IMR-90 (cell line): ENCODE data around the gene FAM234B. TPM values are rescaled to one million over a fixed set of nuclear protein-coding genes. Genes with fewer than 3 reads are reported as not detected.
"Not testable (repeated sequence)": the region's sequence is repeated elsewhere in the genome, so short reads cannot be mapped to it uniquely, and the experiment has no call there.

Experiments
- ATAC-seq: fragments of 200-7000 bp; cut with Tn5 transposase; 2 replicates; pipeline ENCODE4 v1.9.1; 2020; ENCODE audit warnings: low read depth, mild to moderate bottlenecking, moderate library complexity
- BruUV-seq: library from RNA; stranded (reverse); fragments of 400-500 nt; replicated peaks from 2 replicates; lab custom pipeline; 2021; lab: Mats Ljungman, UMichigan
- CTCF ChIA-PET: fragments of 300-600 bp; formaldehyde crosslinking; extraction: SDS; loops from one replicate; lab custom pipeline; 2021; ENCODE audit warnings: antibody characterized with exemption; lab: Yijun Ruan, JAX
- POLR2A ChIA-PET: fragments of 300-600 bp; sonication (Branson Sonifier 250); formaldehyde crosslinking; loops from one replicate; lab custom pipeline; 2022; ENCODE audit warnings: antibody characterized with exemption; ENCODE audit not compliant: unreplicated experiment; lab: Charles Lee
- DNase-seq: peaks from one replicate; pipeline ENCODE4 v3.0.0; 2013
- H2AFZ ChIP-seq: replicated peaks from 2 replicates; pipeline ENCODE3; 2013; ENCODE audit warnings: low read length, mild to moderate bottlenecking; ENCODE audit not compliant: poor library complexity
- H2AK5ac ChIP-seq: 2 replicates; pipeline ENCODE4 v1.6.1; 2013; ENCODE audit warnings: low read depth, low read length, inconsistent platforms
- H2AK9ac ChIP-seq: replicated peaks from 2 replicates; pipeline ENCODE3; 2013; ENCODE audit warnings: mild to moderate bottlenecking, low read depth, low read length, moderate library complexity; ENCODE audit not compliant: poor library complexity
- H2BK120ac ChIP-seq: 2 replicates; pipeline ENCODE4 v1.6.1; 2013; ENCODE audit warnings: low read depth, low read length, inconsistent platforms
- H2BK15ac ChIP-seq: 3 replicates; pipeline ENCODE4 v1.6.1; 2013; ENCODE audit warnings: low read depth, low read length, inconsistent platforms
- H2BK20ac ChIP-seq: 2 replicates; pipeline ENCODE4 v1.6.1; 2013; ENCODE audit warnings: low read depth, mild to moderate bottlenecking, inconsistent platforms, low read length, moderate library complexity
- H2BK5ac ChIP-seq: 2 replicates; pipeline ENCODE4 v1.6.1; 2013; ENCODE audit warnings: mild to moderate bottlenecking, low read depth, low read length, inconsistent platforms; ENCODE audit not compliant: poor library complexity, severe bottlenecking
- H3K14ac ChIP-seq: replicated peaks from 2 replicates; pipeline ENCODE4 v1.6.1; 2013; ENCODE audit warnings: low read depth, low read length, inconsistent platforms
- H3K18ac ChIP-seq: 2 replicates; pipeline ENCODE4 v1.6.1; 2013; ENCODE audit warnings: low read depth, low read length, control low read depth
- H3K23ac ChIP-seq: 2 replicates; pipeline ENCODE4 v1.6.1; 2013; ENCODE audit warnings: low read depth, low read length, inconsistent platforms
- H3K27ac ChIP-seq: 2 replicates; pipeline ENCODE4 v1.5.1; 2013; ENCODE audit warnings: mild to moderate bottlenecking, control low read depth, low read length; ENCODE audit not compliant: insufficient read depth
- H3K27me3 ChIP-seq: 2 replicates; pipeline ENCODE4 v1.6.1; 2013; ENCODE audit warnings: low read length; ENCODE audit not compliant: control insufficient read depth, insufficient read depth
- H3K36me3 ChIP-seq: 2 replicates; pipeline ENCODE4 v1.6.1; 2013; ENCODE audit warnings: low read length, mixed read lengths; ENCODE audit not compliant: control insufficient read depth, insufficient read depth
- H3K4ac ChIP-seq: 2 replicates; pipeline ENCODE4 v1.6.1; 2013; ENCODE audit warnings: low read depth, low read length, inconsistent platforms
- H3K4me1 ChIP-seq: 2 replicates; pipeline ENCODE4 v1.6.1; 2013; ENCODE audit warnings: low read length, mixed read lengths; ENCODE audit not compliant: control insufficient read depth, insufficient read depth
- H3K4me2 ChIP-seq: 2 replicates; pipeline ENCODE4 v1.6.1; 2013; ENCODE audit warnings: low read depth, mild to moderate bottlenecking, control low read depth, low read length, moderate library complexity
- H3K4me3 ChIP-seq: 2 replicates; pipeline ENCODE4 v1.5.1; 2013; ENCODE audit warnings: low read depth, mild to moderate bottlenecking, control low read depth, low read length, moderate library complexity; ENCODE audit not compliant: insufficient read depth
- H3K56ac ChIP-seq: 2 replicates; pipeline ENCODE4 v1.6.1; 2013; ENCODE audit warnings: low read length, inconsistent platforms; ENCODE audit not compliant: insufficient read depth; ENCODE audit errors: extremely low read depth
- H3K79me1 ChIP-seq, 2 experiments: 2 replicates each; pipeline ENCODE4 v1.6.1; 2013; ENCODE audit warnings: low read length in 2 of 2, inconsistent platforms in 1 of 2, low read depth in 1 of 2
- H3K9ac ChIP-seq: 2 replicates; pipeline ENCODE4 v1.6.1; 2013; ENCODE audit warnings: low read depth, low read length, control low read depth
- H3K9me1 ChIP-seq: 2 replicates; pipeline ENCODE4 v1.6.1; 2013; ENCODE audit warnings: low read length, inconsistent platforms; ENCODE audit not compliant: insufficient read depth
- H3K9me3 ChIP-seq: 2 replicates; pipeline ENCODE4 v1.6.1; 2013; ENCODE audit warnings: low read length; ENCODE audit not compliant: control insufficient read depth, insufficient read depth
- H4K20me1 ChIP-seq: 2 replicates; pipeline ENCODE4 v1.6.1; 2013; ENCODE audit warnings: low read length, inconsistent platforms; ENCODE audit not compliant: insufficient read depth
- H4K5ac ChIP-seq: 2 replicates; pipeline ENCODE4 v1.6.1; 2013; ENCODE audit warnings: mild to moderate bottlenecking, low read depth, low read length, control low read depth
- H4K8ac ChIP-seq, 2 experiments: 2 replicates each; pipeline ENCODE4 v1.6.1; 2013; ENCODE audit warnings: low read depth in 2 of 2, low read length in 2 of 2, control low read depth in 1 of 2, inconsistent platforms in 1 of 2
- H4K91ac ChIP-seq: 2 replicates; pipeline ENCODE4 v1.6.1; 2013; ENCODE audit warnings: low read depth, low read length, inconsistent platforms; ENCODE audit not compliant: insufficient read depth
- WGBS, 2 experiments: methylation state at CpG; one replicate each; pipeline versions ENCODE4 v1.1.5 to v1.1.7; 2013; ENCODE audit warnings: missing lambda C conversion rate in 2 of 2; ENCODE audit not compliant: insufficient read length in 1 of 2; ENCODE audit errors: extremely low coverage in 2 of 2; 5-methylcytosine and 5-hydroxymethylcytosine counted together
- dilution Hi-C: fragments of 300-500 bp; cut with HindIII; formaldehyde crosslinking; loops from one replicate; pipeline ENCODE4 v1.14.3; 2018; ENCODE audit warnings: low sequenced_read_pairs; ENCODE audit not compliant: unreplicated experiment
- in situ Hi-C: fragments of 300-500 bp; cut with MboI; formaldehyde crosslinking; loops from 3 replicates; pipeline ENCODE4 v1.14.3; 2019; ENCODE audit warnings: low sequenced_read_pairs, inconsistent platforms, mixed read lengths
- intact Hi-C: fragments of 100-400 bp; cut with micrococcal nuclease; formaldehyde crosslinking; loops from 2 replicates; pipeline ENCODE4 v1.10.0; 2022
- polyA plus RNA-seq, 3 experiments: library from polyadenylated mRNA; depleted of rRNA; stranded (reverse); fragments of >200 nt; gene quantifications; 2 replicates each; pipeline ENCODE4 v1.2.3, GENCODE V29; 2012; ENCODE audit warnings: low replicate concordance in 1 of 3
- total RNA-seq: library from RNA; depleted of rRNA; stranded (reverse); fragments of >200 nt; gene quantifications from 2 replicates; pipeline ENCODE4 v1.2.3, GENCODE V29; 2012

Gene FAM234B
- total and polyA plus RNA-seq, 2 of the 4 experiments (the other 2 are of a cell fraction) = 3.6 to 8.6 TPM

- H3K18ac ChIP-seq, POLR2A ChIA-PET, H3K9me1 ChIP-seq, H3K9ac ChIP-seq, H3K4me1 ChIP-seq, H3K27ac ChIP-seq, H2BK20ac ChIP-seq, BruUV-seq, H3K4ac ChIP-seq, H2BK15ac ChIP-seq, H3K23ac ChIP-seq, H2BK120ac ChIP-seq, DNase-seq, H4K91ac ChIP-seq, H2AK5ac ChIP-seq, H3K56ac ChIP-seq, H4K20me1 ChIP-seq, ATAC-seq, H3K4me3 ChIP-seq, H3K79me1 ChIP-seq, H4K8ac ChIP-seq, H2AK9ac ChIP-seq, H4K5ac ChIP-seq, H3K14ac ChIP-seq, H3K27me3 ChIP-seq, H2BK5ac ChIP-seq, H2AFZ ChIP-seq, intact Hi-C loops, dilution Hi-C loops, H3K9me3 ChIP-seq, H3K36me3 ChIP-seq, H3K4me2 ChIP-seq: not testable (repeated sequence)
- CTCF ChIA-PET = interaction anchor here (0.6 to 1.0 kb wide), 3 partner anchors 9 to 219 kb away, joined by 3 to 4 read pairs (median 3); no protein-coding TSS in a partner anchor
- WGBS, 2 experiments = no CpG with 5 or more reads among the region's 5 CpGs
- in situ Hi-C loops = loop anchor here (25.0 kb wide), 1 partner anchor 502 kb away; no protein-coding TSS in a partner anchor
These were observed 8.8 kb upstream of the FAM234B start for GRCh38 chr12:13035335-13035734.
